Chondrocyte (in vitro differentiated cells): Measurements from ENCODE around the gene ST8SIA5. TPM values are rescaled to one million over a fixed set of nuclear protein-coding genes. Genes with fewer than 3 reads are reported as not detected.

Experiments
- DNase-seq: peaks from one replicate; pipeline ENCODE4 v3.0.0; 2021; ENCODE audit warnings: mixed read lengths, low spot score
- H3K27ac Mint-ChIP-seq: one replicate; pipeline ENCODE4 v1.8.0; 2021; ENCODE audit warnings: mild to moderate bottlenecking, moderate library complexity, mixed read lengths; ENCODE audit not compliant: unreplicated experiment
- H3K27me3 Mint-ChIP-seq: 2 replicates; pipeline ENCODE4 v1.8.0; 2021; ENCODE audit warnings: low read depth, mixed read lengths
- H3K36me3 Mint-ChIP-seq: 2 replicates; pipeline ENCODE4 v1.8.0; 2021; ENCODE audit warnings: low read depth, mixed read lengths
- H3K4me1 Mint-ChIP-seq: 2 replicates; pipeline ENCODE4 v1.8.0; 2021; ENCODE audit warnings: low read depth, mild to moderate bottlenecking, mixed read lengths
- H3K4me3 Mint-ChIP-seq: one replicate; pipeline ENCODE4 v1.8.0; 2021; ENCODE audit warnings: mild to moderate bottlenecking, moderate library complexity, mixed read lengths; ENCODE audit not compliant: unreplicated experiment
- H3K9me3 Mint-ChIP-seq: 2 replicates; pipeline ENCODE4 v1.8.0; 2021; ENCODE audit warnings: low read depth, mixed read lengths
- CTCF ChIP-seq: fragments of 200-600 bp; sonication (generic); IDR thresholded peaks from 2 replicates; pipeline ENCODE4 v1.5.0; 2021; ENCODE audit warnings: antibody characterized with exemption, mild to moderate bottlenecking, moderate library complexity
- total RNA-seq: library from RNA; stranded (reverse); gene quantifications from 3 replicates; pipeline ENCODE4 v1.2.1, GENCODE V29; 2021

The ST8SIA5 gene
- total RNA-seq, 1 donor from 2014 or later: 0.25 TPM

- Mint-ChIP-seq H3K27me3 (peaks cover 53% of the 10 kb centered on the region), H3K4me3 (no peak overlapping the region), H3K4me1 (no peaks in the 10 kb centered on the region), H3K9me3 (peaks cover 7% of the 10 kb centered on the region), H3K27ac (no peak overlapping the region), H3K36me3 (peaks cover 4% of the 10 kb centered on the region)
- DNase-seq: no peak
- no peak for TF ChIP-seq CTCF
Measured at GRCh38 chr18:46748466-46748865, 8.4 kb downstream of the ST8SIA5 start.

- Mint-ChIP-seq H3K27me3 (peaks cover 38% of the 10 kb centered on the region), H3K36me3 (peaks cover 4% of the 10 kb centered on the region), H3K9me3 (peaks cover 20% of the 10 kb centered on the region), H3K27ac (no peak overlapping the region), H3K4me1 (no peaks in the 10 kb centered on the region), H3K4me3 (no peak overlapping the region)
- no peak for DNase-seq
- no peak for TF ChIP-seq CTCF
Measured at GRCh38 chr18:46740046-46740445, 16.8 kb downstream of the ST8SIA5 start.

GRCh38 chr18:46738491-46738890, 18.4 kb downstream of the ST8SIA5 start:
- TF ChIP-seq CTCF: no peak
- Mint-ChIP-seq H3K36me3 (peaks cover 3% of the 10 kb centered on the region), H3K27me3 (peaks cover 24% of the 10 kb centered on the region), H3K4me3 (no peak overlapping the region), H3K27ac (no peak overlapping the region), H3K4me1 (no peaks in the 10 kb centered on the region), H3K9me3 (peaks cover 15% of the 10 kb centered on the region)
- no peak for DNase-seq

GRCh38 chr18:46736736-46737135, 20.1 kb downstream of the ST8SIA5 start:
- H3K9me3 Mint-ChIP-seq: peaks cover 10% of the 10 kb centered on the region
- no peak for DNase-seq
- H3K4me1 Mint-ChIP-seq: no peaks in the 10 kb centered on the region
- H3K27me3 Mint-ChIP-seq: peaks cover 14% of the 10 kb centered on the region
- no peak overlapping the region for H3K27ac Mint-ChIP-seq
- no peak overlapping the region for H3K4me3 Mint-ChIP-seq
- H3K36me3 Mint-ChIP-seq: peaks cover 1% of the 10 kb centered on the region
- no peak for TF ChIP-seq CTCF

GRCh38 chr18:46736135-46736534, 20.7 kb downstream of the ST8SIA5 start:
- peaks cover 1% of the 10 kb centered on the region for H3K36me3 Mint-ChIP-seq
- no peak overlapping the region for H3K27ac Mint-ChIP-seq
- peaks cover 14% of the 10 kb centered on the region for H3K27me3 Mint-ChIP-seq
- DNase-seq: no peak
- H3K9me3 Mint-ChIP-seq: peaks cover 16% of the 10 kb centered on the region
- TF ChIP-seq CTCF: no peak
- no peaks in the 10 kb centered on the region for H3K4me1 Mint-ChIP-seq
- no peak overlapping the region for H3K4me3 Mint-ChIP-seq
